GM10266 (cell line): ENCODE data around the gene PLEKHH2.

Experiments used
- DNase-seq: peaks from one replicate; pipeline ENCODE4 v3.0.0; 2012; ENCODE audit errors: extremely low spot score
- TF ChIP-seq, protein P1 (sequence below): IDR thresholded peaks from 2 replicates; pipeline ENCODE4 v1.5.1; 2012; ENCODE audit warnings: mild to moderate bottlenecking, low read depth; ENCODE audit not compliant: control insufficient read depth, insufficient read depth; ENCODE audit errors: missing control alignments

The PLEKHH2 gene

DNA sequence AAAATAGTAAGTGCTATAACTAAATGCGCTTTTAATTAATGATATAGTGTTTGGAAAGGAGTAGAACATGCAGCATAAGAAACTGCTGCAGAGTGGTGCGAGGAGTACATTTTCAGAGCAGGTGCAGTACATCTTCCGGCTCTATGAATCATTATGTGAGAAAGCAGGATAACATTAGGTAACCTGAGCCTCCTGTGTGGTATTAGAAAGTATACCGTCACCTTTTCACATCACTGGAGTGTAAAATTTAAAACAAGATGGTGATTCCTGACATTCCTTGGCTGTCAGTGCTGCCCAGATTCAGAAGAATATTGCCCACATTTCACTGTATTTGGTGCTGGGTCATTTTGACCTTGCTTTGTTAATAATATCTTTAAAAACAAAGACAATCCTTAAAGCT is 128.9 kb downstream of the PLEKHH2 start:
- no peak for DNase-seq
- TF ChIP-seq, protein P1, sequence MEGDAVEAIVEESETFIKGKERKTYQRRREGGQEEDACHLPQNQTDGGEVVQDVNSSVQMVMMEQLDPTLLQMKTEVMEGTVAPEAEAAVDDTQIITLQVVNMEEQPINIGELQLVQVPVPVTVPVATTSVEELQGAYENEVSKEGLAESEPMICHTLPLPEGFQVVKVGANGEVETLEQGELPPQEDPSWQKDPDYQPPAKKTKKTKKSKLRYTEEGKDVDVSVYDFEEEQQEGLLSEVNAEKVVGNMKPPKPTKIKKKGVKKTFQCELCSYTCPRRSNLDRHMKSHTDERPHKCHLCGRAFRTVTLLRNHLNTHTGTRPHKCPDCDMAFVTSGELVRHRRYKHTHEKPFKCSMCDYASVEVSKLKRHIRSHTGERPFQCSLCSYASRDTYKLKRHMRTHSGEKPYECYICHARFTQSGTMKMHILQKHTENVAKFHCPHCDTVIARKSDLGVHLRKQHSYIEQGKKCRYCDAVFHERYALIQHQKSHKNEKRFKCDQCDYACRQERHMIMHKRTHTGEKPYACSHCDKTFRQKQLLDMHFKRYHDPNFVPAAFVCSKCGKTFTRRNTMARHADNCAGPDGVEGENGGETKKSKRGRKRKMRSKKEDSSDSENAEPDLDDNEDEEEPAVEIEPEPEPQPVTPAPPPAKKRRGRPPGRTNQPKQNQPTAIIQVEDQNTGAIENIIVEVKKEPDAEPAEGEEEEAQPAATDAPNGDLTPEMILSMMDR: no peak

DNA sequence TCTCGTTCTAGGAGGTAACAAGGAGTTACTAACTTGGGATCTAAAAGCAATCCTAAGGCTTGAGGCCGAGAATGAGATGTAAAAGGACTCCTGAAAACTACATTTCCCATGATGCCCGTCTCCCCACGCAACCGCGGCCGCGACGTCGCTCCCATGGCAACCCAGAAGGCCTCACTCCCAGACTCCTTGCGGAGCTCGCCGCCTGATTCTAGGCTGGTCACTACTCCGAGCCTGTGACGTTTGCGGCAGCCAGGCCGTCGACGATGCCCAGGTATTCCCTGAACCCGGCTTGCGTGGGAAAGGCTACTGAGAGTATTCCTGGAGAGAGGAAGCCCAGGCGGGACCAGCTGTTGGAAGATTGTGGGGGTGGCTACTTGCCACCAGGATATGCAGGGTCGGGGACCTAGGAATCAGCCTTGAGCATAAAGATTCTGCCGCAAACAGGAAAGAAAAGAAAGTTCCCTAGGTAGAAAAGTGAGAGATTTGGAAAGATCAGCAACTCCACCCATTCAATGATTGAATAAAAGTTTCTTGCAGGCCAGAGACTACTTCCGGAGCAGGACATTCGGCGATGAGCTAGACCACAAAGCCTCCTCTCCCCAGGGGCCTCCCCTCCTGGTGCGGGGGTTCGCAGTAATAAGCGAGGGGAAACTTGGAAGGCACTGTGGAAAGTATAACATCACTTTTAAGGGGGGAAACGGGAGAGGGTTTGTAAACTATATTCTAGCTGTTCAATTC is 137.0 kb downstream of the PLEKHH2 start, which contains the start of gene DYNC2LI1:
TSS of gene DYNC2LI1 (plus strand) at position 164 of the 738 bp plus-strand sequence. CDS start at position 264, 100 bp downstream.
- DNase-seq: peak; percentile 83
- TF ChIP-seq, protein P1: no peak

DNA sequence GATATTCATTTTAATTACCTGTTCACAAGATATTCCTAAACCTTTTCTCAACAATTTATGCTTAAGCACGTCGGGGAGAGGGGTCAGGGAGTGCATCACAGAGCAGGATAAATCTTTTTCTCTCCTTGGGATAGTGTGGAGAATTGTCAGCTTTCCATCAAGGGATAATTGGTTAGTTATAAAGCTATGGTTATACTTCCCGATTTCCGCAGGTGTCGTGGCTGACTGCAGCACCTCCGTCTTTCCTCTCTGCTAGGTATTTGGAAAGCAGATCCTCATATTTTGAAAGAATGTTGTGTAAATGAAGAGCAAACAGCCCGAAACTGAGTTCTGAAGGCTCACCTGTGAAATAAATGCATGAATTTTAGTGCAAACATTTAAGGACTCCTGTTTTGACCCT is 137.6 kb downstream of the PLEKHH2 start:
- DNase-seq: no peak
- TF ChIP-seq, protein P1: no peak

DNA sequence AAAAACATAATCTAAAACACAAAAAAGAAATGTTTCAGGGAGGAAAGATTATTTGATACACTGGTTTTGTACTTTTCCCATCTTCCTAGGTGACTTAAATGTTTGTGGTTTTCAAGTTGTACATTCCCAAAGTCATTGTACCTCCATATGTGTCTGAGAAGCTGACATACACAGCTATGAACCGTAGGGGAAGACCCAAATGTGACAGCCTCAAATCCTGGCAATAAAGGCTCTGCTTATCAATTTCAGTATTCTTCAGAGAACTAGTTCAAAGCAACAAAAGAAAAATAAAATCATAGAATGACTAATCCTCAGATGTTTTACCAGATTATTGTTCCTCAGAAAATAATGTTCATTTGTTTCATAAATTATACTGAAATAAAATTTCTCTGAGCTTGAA is 139.3 kb downstream of the PLEKHH2 start:
- DNase-seq: no peak
- TF ChIP-seq, protein P1: no peak

DNA sequence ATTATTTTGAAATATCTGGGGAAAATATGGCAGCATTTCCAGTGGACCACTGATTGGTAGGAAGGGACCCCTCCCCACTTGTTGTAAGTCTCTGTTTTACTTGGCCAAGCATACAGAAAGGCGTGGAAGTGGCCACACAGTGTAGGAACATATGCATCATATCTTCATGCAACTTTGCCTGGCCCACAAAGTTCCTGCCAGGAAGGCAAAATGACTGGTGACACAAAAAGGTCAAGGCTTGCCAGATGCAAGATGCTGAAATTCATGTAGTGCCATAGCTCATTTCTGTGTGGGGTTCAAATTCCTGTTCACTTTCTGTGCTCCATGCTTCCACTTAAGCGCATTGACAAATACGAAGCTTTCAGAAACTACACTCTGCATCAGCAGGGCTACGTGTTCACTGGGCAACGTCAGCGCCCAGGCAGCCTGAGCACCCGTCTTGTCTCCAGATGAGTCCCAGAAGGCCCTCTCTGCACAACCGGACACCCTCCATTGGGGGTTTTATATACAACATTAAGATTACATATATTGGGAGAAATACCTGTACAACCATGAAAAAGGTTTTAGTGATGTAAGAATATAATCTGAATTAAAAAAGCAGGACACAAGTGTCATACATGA is 140.4 kb downstream of the PLEKHH2 start:
- DNase-seq: no peak
- TF ChIP-seq, protein P1: no peak

DNA sequence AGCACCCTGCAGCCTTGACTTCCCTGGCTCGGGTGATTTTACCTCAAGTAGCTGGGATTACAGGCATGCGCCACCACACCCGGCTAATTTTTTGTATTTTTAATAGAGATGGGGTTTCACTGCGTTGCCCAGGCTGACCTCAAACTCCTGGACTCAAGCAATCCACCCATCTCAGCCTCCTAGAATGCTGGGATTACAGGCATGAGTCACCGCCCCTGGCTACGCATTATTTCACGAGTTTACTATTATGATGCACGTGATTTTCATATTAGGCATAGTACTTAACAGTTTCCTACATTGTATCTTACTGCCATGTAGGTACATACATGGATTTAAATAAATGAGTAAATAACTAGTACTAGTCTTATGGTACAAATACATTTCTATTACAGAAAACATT is 141.2 kb downstream of the PLEKHH2 start:
- TF ChIP-seq, protein P1: no peak
- no peak for DNase-seq

DNA sequence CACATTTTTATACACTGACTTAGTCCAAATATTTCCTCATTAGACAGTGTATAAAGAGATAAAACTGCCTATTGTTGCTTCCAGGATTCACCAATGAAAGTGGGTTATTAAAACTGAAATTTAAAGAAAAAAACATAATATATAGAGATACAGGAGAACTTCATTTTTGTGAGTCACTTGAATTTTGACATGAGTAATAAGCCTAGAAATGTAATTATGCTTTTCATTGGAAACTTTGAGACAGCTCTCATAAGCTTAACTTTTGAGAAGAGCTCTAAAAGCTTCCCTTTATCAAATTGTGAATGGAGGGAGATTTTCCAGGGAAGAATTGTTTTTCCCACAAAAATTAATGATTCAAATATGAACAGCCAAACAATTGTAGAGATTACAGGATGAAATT is 150.8 kb downstream of the PLEKHH2 start:
- no peak for DNase-seq
- TF ChIP-seq, protein P1: no peak
